GF-D8 (cell line): ENCODE data around the gene CHTOP.

Experiments used
- DNase-seq: peaks from one replicate; lab custom pipeline; 2025; lab: John Stamatoyannopoulos, UW

Gene CHTOP

GRCh38 chr1:153612755-153613331 lies 21.0 kb upstream of the CHTOP start, which contains the start of gene S100A16:
S100A16 (minus strand) TSS chr1:153613137; CDS start chr1:153608151, 4,986 bp downstream.
- DNase-seq: no peak

GRCh38 chr1:153613406-153613805 lies 20.5 kb upstream of the CHTOP start:
- no peak for DNase-seq

- DNase-seq: no peak
Measured at GRCh38 chr1:153614189-153614900, 19.5 kb upstream of the CHTOP start.

- no peak for DNase-seq
Measured at GRCh38 chr1:153614906-153615305, 19.0 kb upstream of the CHTOP start.

- DNase-seq: no peak
Measured at GRCh38 chr1:153615406-153615805, 18.5 kb upstream of the CHTOP start.

GRCh38 chr1:153616144-153616916 lies 17.5 kb upstream of the CHTOP start, which contains the start of gene S100A14:
S100A14 (minus strand) TSS chr1:153616325; CDS start chr1:153615858, 467 bp downstream.
- DNase-seq: no peak

GRCh38 chr1:153616917-153617311 lies 17.0 kb upstream of the CHTOP start:
- no peak for DNase-seq

- no peak for DNase-seq
Measured at GRCh38 chr1:153617663-153618062, 16.2 kb upstream of the CHTOP start.

- DNase-seq: no peak
Measured at GRCh38 chr1:153619171-153619570, 14.7 kb upstream of the CHTOP start.

GRCh38 chr1:153623101-153623500 lies 10.8 kb upstream of the CHTOP start:
- DNase-seq: no peak

GRCh38 chr1:153624965-153625611 lies 8.8 kb upstream of the CHTOP start:
- DNase-seq: no peak

- no peak for DNase-seq
Measured at GRCh38 chr1:153626477-153626903, 7.4 kb upstream of the CHTOP start.

GRCh38 chr1:153626904-153627714 lies 6.8 kb upstream of the CHTOP start, which contains the start of gene S100A13:
S100A13 (minus strand) TSS chr1:153627505; CDS start chr1:153626472, 1,033 bp downstream.
- no peak for DNase-seq

- no peak for DNase-seq
Measured at GRCh38 chr1:153627715-153628626, 5.9 kb upstream of the CHTOP start, which contains the start of gene S100A1. S100A1 (plus strand) TSS chr1:153628434; CDS start chr1:153630522, 2,088 bp downstream.

- DNase-seq: no peak
Measured at GRCh38 chr1:153628638-153629342, 5.1 kb upstream of the CHTOP start.

- DNase-seq: no peak
Measured at GRCh38 chr1:153629343-153629665, 4.6 kb upstream of the CHTOP start.

GRCh38 chr1:153629971-153630370 lies 3.9 kb upstream of the CHTOP start:
- DNase-seq: no peak

- DNase-seq: no peak
Measured at GRCh38 chr1:153630384-153630783, 3.5 kb upstream of the CHTOP start.
